ENCODE data around the gene CEP104.

Gene CEP104

GRCh38 chr1:3847081-3847480 is 9.9 kb downstream of the CEP104 start:
- no peak overlapping the region for H3K4me3 ChIP-seq (replicated peaks; ENCODE audit: low read depth, low read length)
- no peak for DNase-seq (ENCODE audit: extremely low read depth, low read depth)
- no peak for TF ChIP-seq CTCF (IDR thresholded peaks at IDR 0.05; ENCODE audit: low read depth, low read length, missing control alignments)

- DNase-seq (ENCODE audit: extremely low read depth, low read depth) = no peak
- no peak overlapping the region for H3K4me3 ChIP-seq (replicated peaks; ENCODE audit: low read depth, low read length)
- TF ChIP-seq CTCF (IDR thresholded peaks at IDR 0.05; ENCODE audit: low read depth, low read length, missing control alignments) = no peak
These were observed 10.5 kb downstream of the CEP104 start for GRCh38 chr1:3846541-3846940.

GRCh38 chr1:3842912-3843311 is 14.1 kb downstream of the CEP104 start:
- H3K4me3 ChIP-seq (replicated peaks; ENCODE audit: low read depth, low read length) = no peak overlapping the region
- no peak for TF ChIP-seq CTCF (IDR thresholded peaks at IDR 0.05; ENCODE audit: low read depth, low read length, missing control alignments)
- no peak for DNase-seq (ENCODE audit: extremely low read depth, low read depth)

GRCh38 chr1:3841491-3841890 is 15.5 kb downstream of the CEP104 start:
- no peak for TF ChIP-seq CTCF (IDR thresholded peaks at IDR 0.05; ENCODE audit: low read depth, low read length, missing control alignments)
- H3K4me3 ChIP-seq (replicated peaks; ENCODE audit: low read depth, low read length) = no peak overlapping the region
- no peak for DNase-seq (ENCODE audit: extremely low read depth, low read depth)

GRCh38 chr1:3838788-3839187 is 18.2 kb downstream of the CEP104 start:
- H3K4me3 ChIP-seq (replicated peaks; ENCODE audit: low read depth, low read length) = no peak overlapping the region
- DNase-seq (ENCODE audit: extremely low read depth, low read depth) = no peak
- TF ChIP-seq CTCF (IDR thresholded peaks at IDR 0.05; ENCODE audit: low read depth, low read length, missing control alignments) = no peak

- H3K4me3 ChIP-seq (replicated peaks; ENCODE audit: low read depth, low read length) = no peak overlapping the region
- TF ChIP-seq CTCF (IDR thresholded peaks at IDR 0.05; ENCODE audit: low read depth, low read length, missing control alignments) = no peak
- DNase-seq (ENCODE audit: extremely low read depth, low read depth) = no peak
These were observed 19.3 kb downstream of the CEP104 start for GRCh38 chr1:3837685-3838084.

- TF ChIP-seq CTCF (IDR thresholded peaks at IDR 0.05; ENCODE audit: low read depth, low read length, missing control alignments) = no peak
- H3K4me3 ChIP-seq (replicated peaks; ENCODE audit: low read depth, low read length) = no peak overlapping the region
- no peak for DNase-seq (ENCODE audit: extremely low read depth, low read depth)
These were observed 19.8 kb downstream of the CEP104 start for GRCh38 chr1:3837200-3837599.
